ENCODE measurements around the gene PHAF1. TPM values are rescaled to one million over a fixed set of nuclear protein-coding genes. Genes with fewer than 3 reads are reported as not detected.

PHAF1 gene
- total RNA-seq, 2 experiments from 2014 or later, result 11.3 to 14.0 TPM

DNA sequence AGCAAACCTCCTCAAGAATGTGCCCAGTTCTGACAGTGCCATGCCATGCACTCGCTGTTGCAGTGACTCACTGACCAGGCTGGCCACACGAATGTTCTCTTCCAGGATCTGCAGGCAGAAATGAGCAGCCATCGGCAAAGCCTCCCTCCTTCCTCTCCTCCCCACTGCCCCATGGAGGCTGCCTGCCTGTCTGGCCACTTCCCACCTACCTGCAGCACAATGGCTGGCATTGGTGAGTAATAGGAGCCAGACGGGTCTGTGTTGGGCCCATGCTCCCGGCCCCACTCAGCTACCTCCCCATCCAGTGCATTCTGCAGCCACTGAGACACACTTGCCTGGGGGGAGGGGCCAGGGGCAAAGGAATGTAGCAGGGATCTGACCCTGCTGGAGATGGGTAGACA lies 76.8 kb downstream of the PHAF1 start:
- DNase-seq (no peak), ATAC-seq (no peak)
- TF ChIP-seq, protein P1, sequence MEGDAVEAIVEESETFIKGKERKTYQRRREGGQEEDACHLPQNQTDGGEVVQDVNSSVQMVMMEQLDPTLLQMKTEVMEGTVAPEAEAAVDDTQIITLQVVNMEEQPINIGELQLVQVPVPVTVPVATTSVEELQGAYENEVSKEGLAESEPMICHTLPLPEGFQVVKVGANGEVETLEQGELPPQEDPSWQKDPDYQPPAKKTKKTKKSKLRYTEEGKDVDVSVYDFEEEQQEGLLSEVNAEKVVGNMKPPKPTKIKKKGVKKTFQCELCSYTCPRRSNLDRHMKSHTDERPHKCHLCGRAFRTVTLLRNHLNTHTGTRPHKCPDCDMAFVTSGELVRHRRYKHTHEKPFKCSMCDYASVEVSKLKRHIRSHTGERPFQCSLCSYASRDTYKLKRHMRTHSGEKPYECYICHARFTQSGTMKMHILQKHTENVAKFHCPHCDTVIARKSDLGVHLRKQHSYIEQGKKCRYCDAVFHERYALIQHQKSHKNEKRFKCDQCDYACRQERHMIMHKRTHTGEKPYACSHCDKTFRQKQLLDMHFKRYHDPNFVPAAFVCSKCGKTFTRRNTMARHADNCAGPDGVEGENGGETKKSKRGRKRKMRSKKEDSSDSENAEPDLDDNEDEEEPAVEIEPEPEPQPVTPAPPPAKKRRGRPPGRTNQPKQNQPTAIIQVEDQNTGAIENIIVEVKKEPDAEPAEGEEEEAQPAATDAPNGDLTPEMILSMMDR (IDR thresholded peaks at IDR 0.05), result no peak
- H3K27ac Mint-ChIP-seq, result no peak overlapping the region
- H3K4me3 Mint-ChIP-seq, result no peak overlapping the region
- POLR2A ChIA-PET, result interaction anchor here (0.8 to 1.3 kb wide), 2 partner anchors 58 to 158 kb away, joined by 4 read pairs; no protein-coding TSS in a partner anchor
- peaks cover 12% of the 10 kb centered on the region for H3K27me3 Mint-ChIP-seq
- no peaks in the 10 kb centered on the region for H3K36me3 Mint-ChIP-seq (ENCODE audit: low read depth)
- CTCF ChIA-PET, result interaction anchor here (1.6 to 7.1 kb wide), 6 partner anchors 21 to 234 kb away, joined by 3 to 71 read pairs (median 11); partner anchors contain the start of genes FBXL8 and TRADD
- peaks cover 15% of the 10 kb centered on the region for H3K4me1 Mint-ChIP-seq (ENCODE audit: low read depth)
- no peaks in the 10 kb centered on the region for H3K9me3 Mint-ChIP-seq
- intact Hi-C loops (cut with micrococcal nuclease), result loop anchor here (10.0 kb wide), 1 partner anchor 212 kb away; no protein-coding TSS in a partner anchor

DNA sequence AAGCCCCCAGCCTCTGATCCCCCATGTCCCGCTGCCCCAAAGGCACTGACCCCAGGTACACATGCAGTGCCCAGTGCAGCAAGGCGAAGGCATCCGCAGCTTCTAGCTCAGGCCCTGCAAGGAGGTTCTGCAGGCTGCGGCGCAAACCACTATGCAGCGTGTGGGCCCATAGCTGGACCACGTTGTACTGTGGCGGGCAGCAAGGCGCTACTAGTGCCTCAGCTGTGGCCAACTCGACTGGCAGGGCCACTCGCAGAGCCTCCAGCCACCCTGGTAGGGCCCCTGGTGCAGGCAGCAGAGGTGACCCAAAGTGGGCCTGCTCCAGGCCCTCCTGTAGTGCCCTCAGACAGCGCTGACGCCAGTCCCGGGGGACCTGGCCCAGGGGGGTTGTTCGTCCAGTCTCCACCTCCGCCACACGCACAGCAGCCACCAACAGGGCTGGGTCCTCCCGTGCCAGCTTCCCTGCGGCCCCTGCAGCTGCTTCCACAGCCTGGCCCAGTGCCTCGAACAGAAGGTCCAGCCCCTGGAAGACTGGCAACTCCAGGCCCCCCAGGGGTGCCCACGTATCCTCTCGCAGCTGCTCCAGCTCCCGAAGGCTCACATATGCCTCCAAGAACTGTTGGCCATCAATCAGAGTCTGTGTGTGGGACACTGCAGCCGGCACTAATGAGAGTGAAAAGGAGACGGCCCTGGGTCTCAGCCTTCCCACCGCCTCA lies 77.6 kb downstream of the PHAF1 start:
- H3K36me3 Mint-ChIP-seq (ENCODE audit: low read depth), result no peaks in the 10 kb centered on the region
- no peak for ATAC-seq
- ChIA-PET POLR2A (interaction anchor here (0.8 to 1.3 kb wide), 3 partner anchors 12 to 159 kb away, joined by 3 to 4 read pairs (median 4); no protein-coding TSS in a partner anchor), CTCF (interaction anchor here (0.8 to 7.1 kb wide), 6 partner anchors 8 to 209 kb away, joined by 3 to 71 read pairs (median 4); no protein-coding TSS in a partner anchor)
- intact Hi-C loops (cut with micrococcal nuclease), result loop anchor here (10.0 kb wide), 1 partner anchor 213 kb away; no protein-coding TSS in a partner anchor
- TF ChIP-seq, protein P1 (IDR thresholded peaks at IDR 0.05), result no peak
- H3K4me3 Mint-ChIP-seq, result no peak overlapping the region
- peaks cover 15% of the 10 kb centered on the region for H3K4me1 Mint-ChIP-seq (ENCODE audit: low read depth)
- H3K27ac Mint-ChIP-seq, result no peak overlapping the region
- DNase-seq, result no peak
- H3K27me3 Mint-ChIP-seq, result peaks cover 12% of the 10 kb centered on the region
- no peaks in the 10 kb centered on the region for H3K9me3 Mint-ChIP-seq

DNA sequence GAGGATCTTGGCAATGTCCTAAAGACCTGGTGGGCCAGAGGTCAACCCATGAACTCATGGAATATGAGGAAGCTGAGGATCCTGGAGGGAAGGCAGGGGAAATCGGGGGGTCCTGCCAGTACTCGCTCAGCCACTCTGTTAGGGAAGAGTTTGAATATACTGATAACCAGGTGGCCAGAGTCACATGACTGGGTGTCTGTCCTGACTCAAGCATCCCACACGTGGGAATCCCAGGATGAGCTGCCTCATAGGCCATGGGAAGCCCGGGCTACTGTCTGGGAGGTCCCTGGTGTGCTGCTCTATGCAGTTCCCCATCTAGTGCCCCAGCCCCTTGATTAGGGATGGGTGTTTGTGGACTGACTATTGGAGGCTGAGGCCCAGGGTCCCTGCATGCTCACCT lies 78.6 kb downstream of the PHAF1 start:
- ATAC-seq, result no peak
- Mint-ChIP-seq H3K36me3 (ENCODE audit: low read depth) (peaks cover 10% of the 10 kb centered on the region), H3K4me3 (no peak overlapping the region), H3K27me3 (peaks cover 12% of the 10 kb centered on the region), H3K9me3 (no peaks in the 10 kb centered on the region), H3K27ac (no peak overlapping the region), H3K4me1 (ENCODE audit: low read depth) (peaks cover 23% of the 10 kb centered on the region)
- POLR2A ChIA-PET, result interaction anchor here (0.6 kb wide), 1 partner anchor 154 kb away, joined by 3 read pairs; no protein-coding TSS in a partner anchor
- CTCF ChIA-PET, result interaction anchor here (1.3 to 1.9 kb wide), 4 partner anchors 9 to 170 kb away, joined by 3 to 6 read pairs (median 4); no protein-coding TSS in a partner anchor
- intact Hi-C loops (cut with micrococcal nuclease), result loop anchor here (10.0 kb wide), 1 partner anchor 214 kb away; no protein-coding TSS in a partner anchor
- TF ChIP-seq, protein P1 (IDR thresholded peaks at IDR 0.05), result no peak
- DNase-seq, result no peak

DNA sequence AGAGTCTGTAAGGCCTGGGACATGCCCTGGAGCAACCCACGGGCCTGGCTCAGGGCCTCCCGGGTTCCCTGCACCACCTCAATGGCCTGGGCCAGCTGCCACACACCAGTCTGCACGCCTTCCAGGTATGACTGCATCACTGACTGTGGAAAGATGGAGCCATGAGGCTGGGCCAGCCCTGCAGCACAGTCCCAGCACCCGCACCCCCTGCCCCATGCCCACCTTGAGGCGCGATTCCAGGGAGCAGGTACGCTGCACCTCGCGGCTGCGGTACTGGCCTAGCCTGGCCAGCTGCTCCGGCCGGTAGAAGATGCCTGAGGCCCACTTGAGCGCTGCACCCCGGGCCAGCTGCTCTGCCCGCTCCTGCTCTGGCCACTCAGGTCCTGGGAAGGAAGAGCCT lies 79.1 kb downstream of the PHAF1 start:
- no peak overlapping the region for H3K4me3 Mint-ChIP-seq
- POLR2A ChIA-PET, result no interaction called here
- no peak for ATAC-seq
- TF ChIP-seq, protein P1 (IDR thresholded peaks at IDR 0.05), result no peak
- H3K27ac Mint-ChIP-seq, result no peak overlapping the region
- intact Hi-C loops (cut with micrococcal nuclease), result loop anchor here (10.0 kb wide), 1 partner anchor 214 kb away; no protein-coding TSS in a partner anchor
- H3K27me3 Mint-ChIP-seq, result peaks cover 12% of the 10 kb centered on the region
- CTCF ChIA-PET, result interaction anchor here (1.3 to 1.9 kb wide), 4 partner anchors 9 to 171 kb away, joined by 3 to 7 read pairs (median 5); no protein-coding TSS in a partner anchor
- peaks cover 28% of the 10 kb centered on the region for H3K4me1 Mint-ChIP-seq (ENCODE audit: low read depth)
- no peaks in the 10 kb centered on the region for H3K9me3 Mint-ChIP-seq
- DNase-seq, result no peak
- H3K36me3 Mint-ChIP-seq (ENCODE audit: low read depth), result peaks cover 14% of the 10 kb centered on the region
